H1 (cell line): Measurements from ENCODE around the gene STK11.
A peak's percentile ranks its signal among the peaks of the same experiment; 100 is the strongest.

Experiments used
- BCL11A ChIP-seq, 2 experiments: IDR thresholded peaks; one replicate each; pipeline ENCODE4 v1.6.1; 2011; ENCODE audit warnings: low read depth in 2 of 2, low read length in 2 of 2, mild to moderate bottlenecking in 2 of 2
- CBX8 ChIP-seq: fragments of 300-800, 300-1000 bp; sonication (generic); IDR thresholded peaks from 2 replicates; pipeline ENCODE4 v1.7.1; 2016; ENCODE audit warnings: low read depth, low read length, borderline replicate concordance
- CHD2 ChIP-seq: IDR thresholded peaks from 2 replicates; pipeline ENCODE4 v1.6.1; 2012; ENCODE audit warnings: low read length, improper control_type of control experiment
- EP300 ChIP-seq, 2 experiments: IDR thresholded peaks; 1 replicate in 1 of 2; 2 replicates in 1 of 2; pipeline ENCODE4 v1.6.1; 2011 to 2012; ENCODE audit warnings: low read depth in 2 of 2, low read length in 2 of 2, mild to moderate bottlenecking in 2 of 2, borderline replicate concordance in 1 of 2, inconsistent platforms in 1 of 2, moderate library complexity in 1 of 2
- EZH2 ChIP-seq: fragments of 200-600 bp; sonication (generic); IDR thresholded peaks from 2 replicates; pipeline ENCODE4 v1.7.1; 2012; ENCODE audit warnings: low read depth, mild to moderate bottlenecking, moderate library complexity, low read length, inconsistent platforms; ENCODE audit not compliant: severe bottlenecking
- FOSL1 ChIP-seq: IDR thresholded peaks from 2 replicates; pipeline ENCODE4 v1.6.1; 2011; ENCODE audit warnings: mild to moderate bottlenecking, low read depth, low read length, moderate library complexity; ENCODE audit not compliant: insufficient read depth
- POLR2AphosphoS5 ChIP-seq: IDR thresholded peaks from 2 replicates; pipeline ENCODE4 v1.6.1; 2011; ENCODE audit warnings: low read depth, low read length
- RAD21 ChIP-seq, 2 experiments: IDR thresholded peaks in 1 of 2; conservative IDR thresholded peaks in 1 of 2; 2 replicates each; pipeline ENCODE4 v1.6.1; 2011; ENCODE audit warnings: low read depth in 2 of 2, low read length in 2 of 2, improper control_type of control experiment in 1 of 2, inconsistent platforms in 1 of 2, mild to moderate bottlenecking in 1 of 2, moderate library complexity in 1 of 2
- TAF1 ChIP-seq: IDR thresholded peaks from 2 replicates; pipeline ENCODE4 v1.6.1; 2011; ENCODE audit warnings: mild to moderate bottlenecking, low read depth, low read length
- TCF12 ChIP-seq: IDR thresholded peaks from 2 replicates; pipeline ENCODE4 v1.6.1; 2011; ENCODE audit warnings: low read depth, mild to moderate bottlenecking, low read length
- TF ChIP-seq, protein P1 (sequence below): IDR thresholded peaks from 2 replicates; pipeline ENCODE4 v1.6.1; 2012; ENCODE audit warnings: low read length, inconsistent platforms
- TF ChIP-seq, protein P2 (sequence below): IDR thresholded peaks from 2 replicates; pipeline ENCODE4 v1.6.1; 2012; ENCODE audit warnings: inconsistent platforms
- TF ChIP-seq, protein P3 (sequence below), 3 experiments: IDR thresholded peaks; 1 replicate in 2 of 3; 2 replicates in 1 of 3; pipeline versions ENCODE4 v1.5.1 to v1.6.1; 2011; ENCODE audit warnings: low read length in 3 of 3, mild to moderate bottlenecking in 3 of 3, inconsistent platforms in 2 of 3, low read depth in 1 of 3, moderate library complexity in 1 of 3; ENCODE audit not compliant: insufficient read depth in 1 of 3; ENCODE audit errors: control extremely low read depth in 1 of 3

DNA sequence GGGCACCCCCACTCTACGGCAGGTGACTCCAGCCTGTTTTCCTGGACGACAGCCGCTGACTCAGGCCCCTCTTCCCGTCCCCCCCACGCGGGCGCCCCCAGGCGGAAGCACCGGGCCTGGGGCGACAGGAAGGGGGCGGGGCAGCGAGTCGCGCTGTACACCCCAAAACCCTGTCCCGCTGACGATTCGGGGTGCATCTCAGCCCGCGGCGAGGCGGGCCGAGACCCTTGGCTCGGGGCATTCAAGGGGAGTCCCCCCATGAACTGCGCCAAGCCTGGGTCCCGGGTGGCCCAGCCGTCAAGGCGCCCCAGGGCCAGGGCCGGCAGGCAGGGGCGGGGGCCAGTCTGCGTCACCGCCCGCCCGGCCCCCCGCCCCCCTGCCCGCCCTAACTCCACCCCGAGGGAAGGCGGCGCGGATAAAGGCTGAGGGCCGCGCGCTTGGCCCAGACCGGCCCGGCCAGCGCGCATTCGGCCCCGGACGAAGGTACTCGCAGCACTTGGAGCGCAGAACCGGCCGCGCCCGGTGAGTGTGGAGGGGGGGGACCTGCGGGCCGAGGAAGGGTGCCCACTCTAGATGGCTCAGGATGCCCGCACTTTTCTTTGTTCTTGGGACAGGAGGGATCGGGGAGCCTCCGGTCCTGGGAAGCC is 42.7 kb downstream of the STK11 start, which contains the start of gene MIDN:
- TF ChIP-seq TCF12 (no peak), CBX8 (no peak), EZH2 (no peak), POLR2AphosphoS5 (peak; percentile 88), TAF1 (peak; percentile 77), BCL11A (IDR thresholded peaks at IDR 0.05; ENCODE audit: low read depth in 2 of 2, low read length in 2 of 2) (no peak), EP300 (IDR thresholded peaks at IDR 0.05; ENCODE audit: borderline replicate concordance in 1 of 2, low read depth in 2 of 2, low read length in 2 of 2) (no peak), RAD21 (IDR thresholded peaks at IDR 0.05 in 1 of 2, conservative IDR thresholded peaks at IDR 0.05 in 1 of 2; ENCODE audit: low read depth in 2 of 2, low read length in 2 of 2) (no peak), FOSL1 (no peak), CHD2 (no peak)
- TF ChIP-seq, protein P1, sequence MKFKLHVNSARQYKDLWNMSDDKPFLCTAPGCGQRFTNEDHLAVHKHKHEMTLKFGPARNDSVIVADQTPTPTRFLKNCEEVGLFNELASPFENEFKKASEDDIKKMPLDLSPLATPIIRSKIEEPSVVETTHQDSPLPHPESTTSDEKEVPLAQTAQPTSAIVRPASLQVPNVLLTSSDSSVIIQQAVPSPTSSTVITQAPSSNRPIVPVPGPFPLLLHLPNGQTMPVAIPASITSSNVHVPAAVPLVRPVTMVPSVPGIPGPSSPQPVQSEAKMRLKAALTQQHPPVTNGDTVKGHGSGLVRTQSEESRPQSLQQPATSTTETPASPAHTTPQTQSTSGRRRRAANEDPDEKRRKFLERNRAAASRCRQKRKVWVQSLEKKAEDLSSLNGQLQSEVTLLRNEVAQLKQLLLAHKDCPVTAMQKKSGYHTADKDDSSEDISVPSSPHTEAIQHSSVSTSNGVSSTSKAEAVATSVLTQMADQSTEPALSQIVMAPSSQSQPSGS, result no peak
- TF ChIP-seq, protein P2, sequence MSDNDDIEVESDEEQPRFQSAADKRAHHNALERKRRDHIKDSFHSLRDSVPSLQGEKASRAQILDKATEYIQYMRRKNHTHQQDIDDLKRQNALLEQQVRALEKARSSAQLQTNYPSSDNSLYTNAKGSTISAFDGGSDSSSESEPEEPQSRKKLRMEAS, result no peak
- TF ChIP-seq, protein P3, sequence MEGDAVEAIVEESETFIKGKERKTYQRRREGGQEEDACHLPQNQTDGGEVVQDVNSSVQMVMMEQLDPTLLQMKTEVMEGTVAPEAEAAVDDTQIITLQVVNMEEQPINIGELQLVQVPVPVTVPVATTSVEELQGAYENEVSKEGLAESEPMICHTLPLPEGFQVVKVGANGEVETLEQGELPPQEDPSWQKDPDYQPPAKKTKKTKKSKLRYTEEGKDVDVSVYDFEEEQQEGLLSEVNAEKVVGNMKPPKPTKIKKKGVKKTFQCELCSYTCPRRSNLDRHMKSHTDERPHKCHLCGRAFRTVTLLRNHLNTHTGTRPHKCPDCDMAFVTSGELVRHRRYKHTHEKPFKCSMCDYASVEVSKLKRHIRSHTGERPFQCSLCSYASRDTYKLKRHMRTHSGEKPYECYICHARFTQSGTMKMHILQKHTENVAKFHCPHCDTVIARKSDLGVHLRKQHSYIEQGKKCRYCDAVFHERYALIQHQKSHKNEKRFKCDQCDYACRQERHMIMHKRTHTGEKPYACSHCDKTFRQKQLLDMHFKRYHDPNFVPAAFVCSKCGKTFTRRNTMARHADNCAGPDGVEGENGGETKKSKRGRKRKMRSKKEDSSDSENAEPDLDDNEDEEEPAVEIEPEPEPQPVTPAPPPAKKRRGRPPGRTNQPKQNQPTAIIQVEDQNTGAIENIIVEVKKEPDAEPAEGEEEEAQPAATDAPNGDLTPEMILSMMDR (IDR thresholded peaks at IDR 0.05; ENCODE audit: control extremely low read depth in 1 of 3, insufficient read depth in 1 of 3, low read depth in 1 of 3, low read length in 3 of 3), result peak; percentile 39 to 43 (median 43)
